ENCODE measurements around the gene MAST4. TPM values are rescaled to one million over a fixed set of nuclear protein-coding genes. Genes with fewer than 3 reads are reported as not detected.

MAST4 gene
- total RNA-seq, 4 donors from 2014 or later, result 8.2 to 203 (median 35.5) TPM

DNA sequence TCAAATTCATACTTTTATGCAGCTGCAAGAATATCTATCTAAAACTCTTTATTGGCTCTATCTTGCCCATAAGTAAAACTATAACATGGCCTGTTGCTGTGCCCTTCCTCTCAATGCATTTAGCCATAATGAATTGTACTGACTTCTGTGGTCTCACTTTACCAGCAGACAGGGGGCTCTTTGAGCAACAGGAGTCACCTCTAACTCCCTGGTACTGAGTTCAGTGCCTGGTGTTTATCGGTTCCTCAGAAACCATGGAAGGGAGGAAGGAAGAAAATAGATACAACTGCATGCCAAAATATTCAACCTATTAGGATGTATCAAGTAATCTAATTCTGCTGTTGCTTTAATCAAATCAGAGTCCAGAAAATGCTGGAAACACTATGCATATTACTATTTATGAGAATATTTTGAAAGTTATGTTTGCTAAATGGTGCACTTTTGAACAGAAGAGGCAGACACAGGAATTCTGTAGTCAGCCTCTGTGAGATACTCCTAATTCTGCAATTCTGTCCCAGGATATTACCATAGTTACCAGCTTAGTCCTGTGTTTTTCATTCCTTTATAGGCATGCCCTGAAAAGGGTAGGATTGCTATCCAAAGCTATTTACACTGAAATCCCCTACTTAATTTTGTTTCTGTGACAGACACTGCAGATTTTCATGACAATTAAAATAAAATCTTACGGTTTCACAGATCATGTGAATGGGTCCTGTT is 510.6 kb downstream of the MAST4 start:
- H3K27me3 ChIP-seq, result no peaks in the 10 kb centered on the region
- H3K9me3 ChIP-seq, result no peaks in the 10 kb centered on the region
- no peaks in the 10 kb centered on the region for H3K4me1 ChIP-seq
- DNase-seq, result no peak
- H3K4me3 ChIP-seq, result no peak overlapping the region
- H3K27ac ChIP-seq, result no peak overlapping the region
- intact Hi-C loops (cut with DNase I; ENCODE audit: low total_unique reads), result no loop called here
- no peak for TF ChIP-seq POLR2A (IDR thresholded peaks at IDR 0.05)
- no peak for TF ChIP-seq CTCF (IDR thresholded peaks at IDR 0.05)
- no peaks in the 10 kb centered on the region for H3K36me3 ChIP-seq

DNA sequence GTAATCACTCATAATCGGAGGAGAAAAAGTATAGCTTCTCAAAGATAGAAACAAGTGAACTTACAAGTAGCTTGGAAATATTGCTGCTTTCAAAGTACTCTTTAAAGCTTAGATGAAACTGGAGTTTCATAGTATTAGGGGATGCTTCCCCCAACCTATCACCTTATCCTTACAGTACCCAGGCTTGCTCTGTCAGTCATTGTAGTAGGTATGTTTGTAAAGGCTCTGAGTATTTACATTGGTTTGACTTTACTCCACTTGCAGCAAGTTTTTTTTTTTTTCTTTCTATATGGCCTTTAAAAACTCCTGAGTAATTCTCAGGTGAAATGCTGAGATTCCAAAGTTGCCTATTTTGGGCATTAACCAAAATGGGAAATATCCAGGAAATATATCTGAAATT is 515.6 kb downstream of the MAST4 start:
- intact Hi-C loops (cut with DNase I; ENCODE audit: low total_unique reads), result no loop called here
- no peaks in the 10 kb centered on the region for H3K9me3 ChIP-seq
- no peaks in the 10 kb centered on the region for H3K36me3 ChIP-seq
- no peak for DNase-seq
- no peaks in the 10 kb centered on the region for H3K27me3 ChIP-seq
- no peaks in the 10 kb centered on the region for H3K4me1 ChIP-seq
- H3K27ac ChIP-seq, result no peak overlapping the region
- TF ChIP-seq POLR2A (IDR thresholded peaks at IDR 0.05) (no peak), CTCF (IDR thresholded peaks at IDR 0.05) (no peak)
- no peak overlapping the region for H3K4me3 ChIP-seq

- Histone ChIP-seq H3K9me3 (no peaks in the 10 kb centered on the region), H3K27ac (no peak overlapping the region), H3K27me3 (no peaks in the 10 kb centered on the region), H3K36me3 (no peaks in the 10 kb centered on the region), H3K4me1 (no peaks in the 10 kb centered on the region), H3K4me3 (no peak overlapping the region)
- intact Hi-C loops (cut with DNase I; ENCODE audit: low total_unique reads), result no loop called here
- no peak for DNase-seq
- TF ChIP-seq CTCF (IDR thresholded peaks at IDR 0.05) (no peak), POLR2A (IDR thresholded peaks at IDR 0.05) (no peak)
These were observed 519.1 kb downstream of the MAST4 start for GRCh38 chr5:67115246-67115645.

DNA sequence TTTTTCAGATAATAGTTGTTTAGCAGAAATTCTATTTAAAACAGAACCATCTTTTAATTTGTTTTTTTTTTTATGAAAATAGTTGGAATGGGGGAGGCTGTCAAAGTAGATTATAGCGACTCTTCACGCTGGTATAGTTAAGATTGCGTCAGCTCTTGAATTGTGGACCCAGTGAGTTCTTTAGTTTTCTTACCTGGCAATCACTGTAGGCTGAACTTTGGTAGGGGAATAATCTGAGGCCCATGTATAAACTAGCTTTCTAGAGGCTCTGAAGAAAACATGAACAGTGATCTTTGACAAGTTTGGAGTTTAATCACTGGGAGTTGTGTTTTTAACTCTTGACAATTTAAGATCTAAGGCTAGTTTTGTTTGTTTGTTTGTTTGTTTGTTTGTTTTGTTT is 519.6 kb downstream of the MAST4 start:
- H3K27ac ChIP-seq, result no peak overlapping the region
- H3K9me3 ChIP-seq, result no peaks in the 10 kb centered on the region
- intact Hi-C loops (cut with DNase I; ENCODE audit: low total_unique reads), result no loop called here
- no peaks in the 10 kb centered on the region for H3K4me1 ChIP-seq
- no peaks in the 10 kb centered on the region for H3K36me3 ChIP-seq
- TF ChIP-seq POLR2A (IDR thresholded peaks at IDR 0.05), result no peak
- no peak for TF ChIP-seq CTCF (IDR thresholded peaks at IDR 0.05)
- no peak overlapping the region for H3K4me3 ChIP-seq
- no peaks in the 10 kb centered on the region for H3K27me3 ChIP-seq
- DNase-seq, result no peak

DNA sequence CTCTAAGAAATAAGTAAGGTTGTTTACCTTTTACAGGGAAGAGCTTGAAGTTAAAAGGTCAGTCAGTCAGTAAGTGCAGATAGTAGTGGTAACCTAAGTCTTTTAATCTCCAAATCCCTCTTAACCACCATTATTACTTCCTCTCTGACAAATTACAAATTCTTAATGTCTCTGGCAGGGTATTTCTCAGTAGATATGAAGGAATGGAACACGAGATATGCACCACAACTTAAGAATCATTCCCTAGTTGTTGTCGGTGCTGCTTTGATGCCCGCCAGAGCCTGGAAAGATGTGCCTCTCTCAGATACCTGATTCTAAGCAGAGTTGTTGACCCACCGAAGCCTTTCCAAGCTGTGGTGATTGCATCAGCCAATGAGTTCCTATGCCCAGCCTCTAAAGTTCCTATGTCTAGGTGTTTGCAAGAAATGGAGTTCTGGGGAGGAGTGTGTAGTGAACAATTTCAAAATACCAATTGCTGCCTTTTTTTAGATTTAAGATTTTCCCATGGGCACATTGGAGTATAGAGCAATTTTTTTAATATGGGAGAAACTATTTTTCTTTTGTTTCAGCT is 521.9 kb downstream of the MAST4 start:
- Histone ChIP-seq H3K27ac (no peak overlapping the region), H3K9me3 (no peaks in the 10 kb centered on the region), H3K27me3 (no peaks in the 10 kb centered on the region), H3K36me3 (no peaks in the 10 kb centered on the region), H3K4me1 (no peaks in the 10 kb centered on the region), H3K4me3 (no peak overlapping the region)
- TF ChIP-seq CTCF (IDR thresholded peaks at IDR 0.05), result no peak
- no peak for TF ChIP-seq POLR2A (IDR thresholded peaks at IDR 0.05)
- no peak for DNase-seq
- intact Hi-C loops (cut with DNase I; ENCODE audit: low total_unique reads), result no loop called here

All from uterus (tissue), 4 donors.